Adrenal gland (tissue), 5 donors: ENCODE results near the gene SLC35F2.

Experiments used
- CTCF ChIP-seq, 6 experiments: fragments of 450-650 bp in 4 of 6; fragments of 200-600 bp in 2 of 6; sonication (generic) in 1 of 6; IDR thresholded peaks; 1 replicate in 5 of 6; 2 replicates in 1 of 6; pipeline versions ENCODE4 v1.5.1 to v1.8.0; 2016 to 2021; ENCODE audit warnings: antibody characterized with exemption in 6 of 6, mild to moderate bottlenecking in 2 of 6, moderate library complexity in 1 of 6
- POLR2A ChIP-seq, 2 donors: fragments of 450-650 bp; IDR thresholded peaks; one replicate each; pipeline ENCODE4 v1.6.1; 2017; ENCODE audit warnings: antibody characterized with exemption in 2 of 2, mild to moderate bottlenecking in 2 of 2, moderate library complexity in 1 of 2
- donor health status: DM: no; HTN: no; CAD: no.

GRCh38 chr11:107752508-107752907 lies 106.1 kb downstream of the SLC35F2 start:
- TF ChIP-seq POLR2A (IDR thresholded peaks at IDR 0.05) (no peak), CTCF (IDR thresholded peaks at IDR 0.05) (no peak)
